ENCODE measurements around the gene SULF2. TPM values are rescaled to one million over a fixed set of nuclear protein-coding genes. Genes with fewer than 3 reads are reported as not detected.

SULF2 gene
- total and polyA plus RNA-seq, 9 of the 15 experiments (the other 6 are each of a cell fraction or from before 2014, with no cell fraction given) = 0.33 TPM; not detected in 8

GRCh38 chr20:47725248-47725973 lies 59.9 kb downstream of the SULF2 start:
- Histone ChIP-seq H3K79me2 (ENCODE audit: control insufficient read depth, insufficient read depth, low read length) (no peaks in the 10 kb centered on the region), H3K4me2 (ENCODE audit: insufficient read depth, low read length) (no peak overlapping the region), H3K4me1 (replicated peaks in 1 of 2; ENCODE audit: control insufficient read depth in 2 of 2, insufficient read depth in 2 of 2, low read length in 2 of 2) (0 out of 5 replicates have a peak, but pooled peaks cover 0 to 6% of the 10 kb centered on the region in 2 experiments), H2AFZ (ENCODE audit: low read depth, low read length) (peak overlapping the region; percentile 57; the same call in 1 of the 2 replicates), H4K20me1 (replicated peaks; ENCODE audit: control insufficient read depth, insufficient read depth, low read length) (no peaks in the 10 kb centered on the region), H3K9ac (ENCODE audit: insufficient read depth in 1 of 2, low read depth in 2 of 2, low read length in 2 of 2) (no peak overlapping the region), H3K9me1 (ENCODE audit: control insufficient read depth, insufficient read depth, low read length) (no peaks in the 10 kb centered on the region), H3K27me3 (ENCODE audit: control insufficient read depth in 2 of 2, insufficient read depth in 2 of 2, low read length in 2 of 2) (peaks cover 16 to 45% of the 10 kb centered on the region in 2 experiments; a peak in 4 of 5 replicates), H3K27ac (ENCODE audit: extremely low read depth, low read depth, low read length) (no peak overlapping the region), H3K36me3 (ENCODE audit: control insufficient read depth, insufficient read depth, low read length) (no peaks in the 10 kb centered on the region), H3K9me3 (replicated peaks; ENCODE audit: control insufficient read depth, insufficient read depth, low read depth, low read length) (no peaks in the 10 kb centered on the region; the same call in 1 of the 2 replicates), H3K4me3 (no peak overlapping the region)
- ChIA-PET POLR2A (interaction anchor here (0.8 kb wide), 2 partner anchors 16 to 847 kb away, joined by 4 to 5 read pairs; no protein-coding TSS in a partner anchor), CTCF (ENCODE audit: low intra/inter-chr PET ratio) (interaction anchor here (0.6 to 1.4 kb wide), 2 partner anchors 241 to 896 kb away, joined by 3 to 5 read pairs; no protein-coding TSS in a partner anchor)
- in situ Hi-C loops (cut with MboI) (no loop called here), intact Hi-C loops (cut with micrococcal nuclease) (loop anchor here (2.0 to 5.0 kb wide), 2 partner anchors 48 to 895 kb away; no protein-coding TSS in a partner anchor)
- peak; percentile 96 for FAIRE-seq
- ATAC-seq = peak; percentile 98
- BruUV-seq (replicated peaks) = no TSS peak
- DNase-seq (ENCODE audit: extremely low read depth in 1 of 4, low spot score in 3 of 4) = peak; percentile 85 to 89 (median 88)
- 13% methylated on average over 16 of the region's 18 CpGs for WGBS (ENCODE audit: insufficient coverage, low coverage, missing lambda C conversion rate)
- TF ChIP-seq RAD51 (IDR thresholded peaks at IDR 0.05; ENCODE audit: borderline replicate concordance, low read depth) (no peak), JUND (IDR thresholded peaks at IDR 0.05; ENCODE audit: borderline replicate concordance, low read depth, low read length) (peak; percentile 30; the same call in 1 of the 2 replicates), JUND (tag; IDR thresholded peaks at IDR 0.05; ENCODE audit: borderline replicate concordance, low read depth, low read length) (no peak; the same call in 2 of the 3 replicates), ARNT (IDR thresholded peaks at IDR 0.05) (0 out of 4 replicates have a peak, but pooled peaks of 1 of the 2 experiments have one; percentile 16), HDGF (IDR thresholded peaks at IDR 0.05) (no peak), ELF1 (tag; IDR thresholded peaks at IDR 0.05) (no peak), EWSR1 (IDR thresholded peaks at IDR 0.05; ENCODE audit: borderline replicate concordance, low read depth, partially characterized antibody) (peak; percentile 86), KDM2B (CRISPR knock-in tag; IDR thresholded peaks at IDR 0.05) (no peak), LEF1 (IDR thresholded peaks at IDR 0.05) (peak; percentile 62; the same call in 1 of the 2 replicates), ZFP1 (CRISPR knock-in tag; IDR thresholded peaks at IDR 0.05) (no peak), RB1 (IDR thresholded peaks at IDR 0.05; ENCODE audit: low read depth) (0 out of 2 replicates have a peak, but pooled peaks have one; percentile 30), USF1 (CRISPR knock-in tag; IDR thresholded peaks at IDR 0.05) (peak; percentile 17; the same call in 1 of the 2 replicates)
- TF ChIP-seq, protein P1, sequence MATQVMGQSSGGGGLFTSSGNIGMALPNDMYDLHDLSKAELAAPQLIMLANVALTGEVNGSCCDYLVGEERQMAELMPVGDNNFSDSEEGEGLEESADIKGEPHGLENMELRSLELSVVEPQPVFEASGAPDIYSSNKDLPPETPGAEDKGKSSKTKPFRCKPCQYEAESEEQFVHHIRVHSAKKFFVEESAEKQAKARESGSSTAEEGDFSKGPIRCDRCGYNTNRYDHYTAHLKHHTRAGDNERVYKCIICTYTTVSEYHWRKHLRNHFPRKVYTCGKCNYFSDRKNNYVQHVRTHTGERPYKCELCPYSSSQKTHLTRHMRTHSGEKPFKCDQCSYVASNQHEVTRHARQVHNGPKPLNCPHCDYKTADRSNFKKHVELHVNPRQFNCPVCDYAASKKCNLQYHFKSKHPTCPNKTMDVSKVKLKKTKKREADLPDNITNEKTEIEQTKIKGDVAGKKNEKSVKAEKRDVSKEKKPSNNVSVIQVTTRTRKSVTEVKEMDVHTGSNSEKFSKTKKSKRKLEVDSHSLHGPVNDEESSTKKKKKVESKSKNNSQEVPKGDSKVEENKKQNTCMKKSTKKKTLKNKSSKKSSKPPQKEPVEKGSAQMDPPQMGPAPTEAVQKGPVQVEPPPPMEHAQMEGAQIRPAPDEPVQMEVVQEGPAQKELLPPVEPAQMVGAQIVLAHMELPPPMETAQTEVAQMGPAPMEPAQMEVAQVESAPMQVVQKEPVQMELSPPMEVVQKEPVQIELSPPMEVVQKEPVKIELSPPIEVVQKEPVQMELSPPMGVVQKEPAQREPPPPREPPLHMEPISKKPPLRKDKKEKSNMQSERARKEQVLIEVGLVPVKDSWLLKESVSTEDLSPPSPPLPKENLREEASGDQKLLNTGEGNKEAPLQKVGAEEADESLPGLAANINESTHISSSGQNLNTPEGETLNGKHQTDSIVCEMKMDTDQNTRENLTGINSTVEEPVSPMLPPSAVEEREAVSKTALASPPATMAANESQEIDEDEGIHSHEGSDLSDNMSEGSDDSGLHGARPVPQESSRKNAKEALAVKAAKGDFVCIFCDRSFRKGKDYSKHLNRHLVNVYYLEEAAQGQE (IDR thresholded peaks at IDR 0.05; ENCODE audit: borderline replicate concordance) = peak; percentile 43; the same call in 1 of the 2 replicates
- TF ChIP-seq, protein P1 (CRISPR knock-in tag; IDR thresholded peaks at IDR 0.05; ENCODE audit: low read depth) = no peak
